HL-60 (cell line): ENCODE results near the gene CD36.

Experiments
- DNase-seq, 2 experiments: peaks; one replicate each; pipeline ENCODE4 v3.0.0-alpha.2; 2010 to 2020; ENCODE audit warnings: low read depth in 1 of 2, low spot score in 1 of 2
- H3K27ac ChIP-seq: fragments of 250-450 bp; sonication (Bioruptor Pico); replicated peaks from 2 replicates; pipeline ENCODE4 v1.5.1; 2020; ENCODE audit warnings: mild to moderate bottlenecking, moderate library complexity
- H3K27me3 ChIP-seq: fragments of 250-450 bp; sonication (Bioruptor Pico); 2 replicates; pipeline ENCODE4 v1.5.1; 2021; ENCODE audit warnings: mild to moderate bottlenecking, moderate library complexity; ENCODE audit not compliant: insufficient read depth, poor library complexity, severe bottlenecking
- H3K4me3 ChIP-seq: replicated peaks from 2 replicates; pipeline ENCODE4 v1.5.1; 2011; ENCODE audit warnings: mild to moderate bottlenecking, control low read depth, low read length; ENCODE audit not compliant: insufficient read depth
- CTCF ChIP-seq: IDR thresholded peaks from one replicate; pipeline ENCODE4 v1.5.1; 2011; ENCODE audit warnings: low read length, control low read depth, inconsistent platforms; ENCODE audit not compliant: insufficient read depth
- GABPA ChIP-seq: IDR thresholded peaks from 2 replicates; pipeline ENCODE4 v1.6.1; 2012; ENCODE audit warnings: low read depth
- POLR2AphosphoS5 ChIP-seq: IDR thresholded peaks from 2 replicates; pipeline ENCODE4 v1.6.1; 2012; ENCODE audit warnings: low read depth
- REST ChIP-seq: IDR thresholded peaks from 2 replicates; pipeline ENCODE4 v1.6.1; 2012; ENCODE audit warnings: low read depth; ENCODE audit not compliant: insufficient replicate concordance
- SPI1 ChIP-seq: IDR thresholded peaks from 2 replicates; pipeline ENCODE4 v1.6.1; 2012; ENCODE audit warnings: low read depth, mild to moderate bottlenecking, borderline replicate concordance

Gene CD36

GRCh38 chr7:80677629-80678028, 39.2 kb downstream of the CD36 start:
- no peak for DNase-seq
- no peak for TF ChIP-seq POLR2AphosphoS5
- Histone ChIP-seq H3K27ac (no peak overlapping the region), H3K4me3 (no peak overlapping the region), H3K27me3 (peaks cover 3% of the 10 kb centered on the region)

- H3K27ac ChIP-seq, result no peak overlapping the region
- H3K4me3 ChIP-seq, result no peak overlapping the region
- TF ChIP-seq SPI1, result no peak
- no peak for TF ChIP-seq CTCF
- no peak for TF ChIP-seq GABPA
- no peak for TF ChIP-seq REST
- TF ChIP-seq POLR2AphosphoS5, result no peak
- peaks cover 3% of the 10 kb centered on the region for H3K27me3 ChIP-seq
- no peak for DNase-seq
Measured at GRCh38 chr7:80678707-80679106, 40.3 kb downstream of the CD36 start.

- TF ChIP-seq CTCF, result no peak
- no peak for TF ChIP-seq REST
- TF ChIP-seq POLR2AphosphoS5, result no peak
- TF ChIP-seq GABPA, result no peak
- peak; percentile 14; the same call in 1 of the 2 replicates for TF ChIP-seq SPI1
- no peaks in the 10 kb centered on the region for H3K27me3 ChIP-seq
- no peak overlapping the region for H3K4me3 ChIP-seq
- DNase-seq, result peak in 1 of 2 experiments; percentile 30
- no peak overlapping the region for H3K27ac ChIP-seq
Measured at GRCh38 chr7:80679921-80680907, 41.8 kb downstream of the CD36 start.

- no peak overlapping the region for H3K4me3 ChIP-seq
- H3K27me3 ChIP-seq, result no peaks in the 10 kb centered on the region
- DNase-seq, result no peak
- TF ChIP-seq GABPA, result no peak
- TF ChIP-seq CTCF, result peak; percentile 1
- no peak overlapping the region for H3K27ac ChIP-seq
Measured at GRCh38 chr7:80681272-80681885, 42.9 kb downstream of the CD36 start.
